Astrocyte of the cerebellum (primary cell): ENCODE measurements around the gene EFHD1.

Source experiments
- DNase-seq: peaks from one replicate; pipeline ENCODE4 v3.0.0-alpha.2; 2011; ENCODE audit warnings: low read depth
- H3K4me3 ChIP-seq: 2 replicates; pipeline ENCODE4 v1.5.1; 2011; ENCODE audit warnings: mild to moderate bottlenecking, low read depth, low read length, moderate library complexity
- in situ Hi-C: cut with HindIII; loops from 2 replicates; pipeline ENCODE4 v1.10.0; 2017; ENCODE audit warnings: low sequenced_read_pairs
- TF ChIP-seq, protein P1 (sequence below): IDR thresholded peaks from 2 replicates; pipeline ENCODE4 v1.5.1; 2012; ENCODE audit warnings: low read length, low read depth, moderate library complexity, mild to moderate bottlenecking; ENCODE audit errors: missing control alignments

EFHD1 gene

DNA sequence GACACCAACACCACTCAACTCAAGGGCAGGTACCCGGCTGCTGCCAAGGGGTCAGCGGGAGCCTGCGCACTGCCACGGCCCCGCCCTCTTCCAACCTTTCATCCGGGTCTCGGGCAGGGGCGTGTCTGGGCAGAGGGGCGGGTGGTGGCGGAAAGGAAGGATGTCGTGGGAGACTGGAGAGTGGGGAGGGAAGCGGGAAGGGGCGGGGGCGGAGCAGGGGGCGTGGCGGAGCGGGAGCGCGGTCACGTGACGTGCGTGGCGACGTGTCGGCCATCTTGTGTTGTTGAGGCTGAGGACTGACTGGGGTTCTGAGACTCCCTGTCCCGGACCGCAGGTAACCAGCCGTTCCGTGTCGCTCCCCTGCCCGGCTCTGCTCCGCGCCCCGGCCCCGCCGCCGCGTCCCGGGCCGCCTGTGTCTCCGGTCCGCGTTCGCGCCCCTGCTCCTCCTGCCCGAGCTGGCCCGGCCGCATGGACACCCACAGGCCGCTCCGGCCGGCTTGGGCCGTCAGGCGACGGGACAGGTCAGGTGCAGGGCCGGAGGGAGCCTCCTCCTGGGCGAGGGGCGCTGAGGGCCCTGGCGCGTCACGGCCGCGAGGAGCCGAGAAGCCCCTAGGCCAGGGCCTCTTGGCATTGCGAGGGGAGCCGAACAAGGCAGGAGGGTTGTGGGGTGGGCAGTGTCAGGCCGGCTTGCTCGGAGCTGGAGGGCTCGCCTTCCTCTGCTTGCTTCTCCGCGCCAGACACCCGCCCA is 63.8 kb downstream of the EFHD1 start, which contains the start of gene GIGYF2:
Gene GIGYF2 (plus strand): TSS at position 273 of the 748 bp plus-strand sequence. CDS start 37,867 bp downstream, outside the sequence.
- TF ChIP-seq, protein P1, sequence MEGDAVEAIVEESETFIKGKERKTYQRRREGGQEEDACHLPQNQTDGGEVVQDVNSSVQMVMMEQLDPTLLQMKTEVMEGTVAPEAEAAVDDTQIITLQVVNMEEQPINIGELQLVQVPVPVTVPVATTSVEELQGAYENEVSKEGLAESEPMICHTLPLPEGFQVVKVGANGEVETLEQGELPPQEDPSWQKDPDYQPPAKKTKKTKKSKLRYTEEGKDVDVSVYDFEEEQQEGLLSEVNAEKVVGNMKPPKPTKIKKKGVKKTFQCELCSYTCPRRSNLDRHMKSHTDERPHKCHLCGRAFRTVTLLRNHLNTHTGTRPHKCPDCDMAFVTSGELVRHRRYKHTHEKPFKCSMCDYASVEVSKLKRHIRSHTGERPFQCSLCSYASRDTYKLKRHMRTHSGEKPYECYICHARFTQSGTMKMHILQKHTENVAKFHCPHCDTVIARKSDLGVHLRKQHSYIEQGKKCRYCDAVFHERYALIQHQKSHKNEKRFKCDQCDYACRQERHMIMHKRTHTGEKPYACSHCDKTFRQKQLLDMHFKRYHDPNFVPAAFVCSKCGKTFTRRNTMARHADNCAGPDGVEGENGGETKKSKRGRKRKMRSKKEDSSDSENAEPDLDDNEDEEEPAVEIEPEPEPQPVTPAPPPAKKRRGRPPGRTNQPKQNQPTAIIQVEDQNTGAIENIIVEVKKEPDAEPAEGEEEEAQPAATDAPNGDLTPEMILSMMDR = no peak
- in situ Hi-C loops = no loop called here

DNA sequence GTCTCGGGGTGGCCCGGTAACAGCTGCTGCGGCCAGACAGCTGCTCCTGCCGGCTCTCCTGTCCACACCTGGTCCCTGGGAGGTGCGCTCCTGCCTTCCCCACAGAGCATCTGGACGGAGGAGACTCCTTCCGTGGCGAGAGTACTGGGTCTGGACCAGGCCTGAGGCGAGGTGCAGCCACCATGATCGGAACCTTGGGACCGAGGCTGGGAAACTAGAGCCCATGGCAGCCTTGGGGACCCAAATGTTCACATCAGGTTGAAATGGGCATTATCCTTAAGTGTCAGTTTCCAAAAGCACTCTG is 64.4 kb downstream of the EFHD1 start:
- peak overlapping the region; percentile 92 for H3K4me3 ChIP-seq
- DNase-seq = no peak
- in situ Hi-C loops = no loop called here
- TF ChIP-seq, protein P1 = no peak

More for the DNA sequence above, 63.8 kb downstream of the EFHD1 start, which contains the start of gene GIGYF2:
- peak within 1 kb of the TSS; percentile 92 for H3K4me3 ChIP-seq
- peak; percentile 83 for DNase-seq

DNA sequence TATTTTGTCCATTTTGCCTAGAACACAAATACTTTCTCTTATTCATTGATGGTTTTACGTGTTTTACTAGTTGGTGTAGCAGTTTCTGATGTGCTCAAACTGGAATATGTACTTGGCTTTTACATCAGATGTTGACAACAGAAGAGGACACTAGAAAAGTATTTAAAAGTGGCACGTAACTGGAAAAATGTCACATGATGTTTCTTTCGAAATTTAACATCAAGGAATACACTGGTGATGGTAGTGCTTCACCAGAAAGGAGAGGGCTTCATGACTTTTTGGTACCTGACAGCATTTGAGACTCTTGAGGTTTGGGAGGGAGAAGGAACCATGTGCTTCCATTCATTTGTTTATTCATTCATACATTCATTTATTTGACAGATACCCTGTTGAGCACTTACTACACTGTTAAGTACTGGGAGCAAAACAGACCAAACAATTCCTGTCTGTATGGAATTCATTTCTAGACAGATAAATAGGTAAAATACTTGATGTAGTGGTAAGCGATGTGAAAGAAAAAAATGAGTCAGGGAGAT is 65.2 kb downstream of the EFHD1 start:
- H3K4me3 ChIP-seq = peak overlapping the region; percentile 92
- DNase-seq = no peak
- in situ Hi-C loops = no loop called here
- TF ChIP-seq, protein P1 = no peak

DNA sequence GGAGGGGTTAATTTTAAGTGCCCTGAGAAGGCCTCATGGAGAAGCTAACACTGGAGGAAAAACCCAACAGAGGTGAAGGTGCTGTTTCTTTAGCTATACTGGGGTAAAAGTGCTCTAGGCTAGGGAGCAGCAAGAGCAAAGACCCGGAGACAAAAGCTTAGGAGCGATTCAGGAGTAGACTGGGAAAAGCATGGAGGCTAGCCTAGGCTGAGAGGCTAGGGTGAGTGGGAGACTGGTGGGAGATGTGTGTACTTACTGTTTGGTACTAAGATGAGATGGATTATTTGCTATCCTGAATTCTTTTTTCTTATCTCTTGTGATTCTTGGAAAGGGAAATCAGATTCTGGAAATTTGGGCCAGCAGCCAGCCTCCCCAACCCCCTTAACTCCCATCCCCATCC is 65.7 kb downstream of the EFHD1 start:
- in situ Hi-C loops = no loop called here
- no peak for DNase-seq
- H3K4me3 ChIP-seq = peak overlapping the region; percentile 0
- TF ChIP-seq, protein P1 = no peak

DNA sequence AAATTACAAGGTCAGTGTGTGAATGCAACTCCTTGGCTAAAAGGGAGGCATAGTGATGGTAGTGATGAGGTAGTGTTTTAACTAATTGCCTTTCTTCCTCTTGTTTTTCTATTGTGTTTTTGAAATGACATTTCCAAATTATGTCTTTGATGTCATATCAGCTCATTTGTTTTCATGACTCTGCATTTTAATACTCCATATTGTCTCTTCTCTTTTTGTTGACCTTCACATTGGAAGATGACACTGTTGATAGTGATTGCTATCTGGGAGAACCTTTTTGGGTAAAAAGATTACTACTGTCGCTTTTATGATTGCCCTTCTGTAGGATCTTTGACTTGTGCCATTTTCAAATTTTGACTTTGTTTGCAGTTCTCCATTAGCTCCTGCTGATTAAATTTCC is 66.8 kb downstream of the EFHD1 start:
- DNase-seq = no peak
- H3K4me3 ChIP-seq = no peak overlapping the region
- TF ChIP-seq, protein P1 = no peak
- in situ Hi-C loops = no loop called here

DNA sequence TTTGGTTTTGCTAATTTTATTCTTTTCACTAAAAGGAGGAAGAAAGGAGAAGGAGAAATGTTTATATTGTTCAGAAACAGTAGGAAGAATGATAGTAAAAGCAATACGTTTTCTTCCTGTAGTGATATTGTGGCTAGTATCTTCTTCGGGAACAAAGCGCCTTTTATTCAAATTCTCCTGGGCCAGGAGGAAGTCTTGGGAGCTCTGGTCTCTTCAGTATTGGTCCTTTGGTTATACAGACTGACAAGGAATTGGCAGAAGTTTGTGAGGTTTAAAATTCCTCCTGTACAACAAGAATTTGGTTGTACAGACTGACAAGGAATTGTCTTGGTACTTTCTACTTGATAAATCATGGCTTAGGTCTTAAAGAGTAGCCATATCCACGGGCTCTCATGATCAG is 73.7 kb downstream of the EFHD1 start:
- no peak overlapping the region for H3K4me3 ChIP-seq
- TF ChIP-seq, protein P1 = no peak
- DNase-seq = no peak
- in situ Hi-C loops = no loop called here
